Pons (tissue), 1 donor: Measurements from ENCODE around the gene MVB12B.

Experiments used
- DNase-seq: peaks from one replicate; pipeline ENCODE4 v3.0.0-alpha.2; 2016; ENCODE audit warnings: low spot score

Gene MVB12B

GRCh38 chr9:126303488-126303887 lies 23.1 kb upstream of the MVB12B start:
- DNase-seq = no peak

GRCh38 chr9:126304207-126304970 lies 22.2 kb upstream of the MVB12B start:
- no peak for DNase-seq

- no peak for DNase-seq
Measured at GRCh38 chr9:126304971-126305320, 21.7 kb upstream of the MVB12B start.

- DNase-seq = no peak
Measured at GRCh38 chr9:126306071-126306647, 20.5 kb upstream of the MVB12B start.

- DNase-seq = peak; percentile 95
Measured at GRCh38 chr9:126307322-126308061, 19.1 kb upstream of the MVB12B start.

GRCh38 chr9:126309427-126310189 lies 17.0 kb upstream of the MVB12B start:
- DNase-seq = no peak

GRCh38 chr9:126312584-126313551 lies 13.8 kb upstream of the MVB12B start:
- DNase-seq = no peak

- DNase-seq = no peak
Measured at GRCh38 chr9:126316085-126316655, 10.5 kb upstream of the MVB12B start.

- DNase-seq = no peak
Measured at GRCh38 chr9:126317513-126317912, 9.1 kb upstream of the MVB12B start.

GRCh38 chr9:126318858-126319257 lies 7.8 kb upstream of the MVB12B start:
- DNase-seq = peak; percentile 85

- peak; percentile 71 for DNase-seq
Measured at GRCh38 chr9:126319671-126320070, 7.0 kb upstream of the MVB12B start.

GRCh38 chr9:126320158-126320922 lies 6.3 kb upstream of the MVB12B start:
- no peak for DNase-seq

- no peak for DNase-seq
Measured at GRCh38 chr9:126321742-126322141, 4.9 kb upstream of the MVB12B start.

GRCh38 chr9:126325821-126326220 lies 808 bp upstream of the MVB12B start:
- no peak for DNase-seq

GRCh38 chr9:126327006-126327713 lies 531 bp downstream of the MVB12B start:
- peak; percentile 61 for DNase-seq

- DNase-seq = peak; percentile 78
Measured at GRCh38 chr9:126327714-126328185, 1.1 kb downstream of the MVB12B start.

GRCh38 chr9:126328407-126328806 lies 1.8 kb downstream of the MVB12B start:
- no peak for DNase-seq

- DNase-seq = no peak
Measured at GRCh38 chr9:126329476-126330275, 3.0 kb downstream of the MVB12B start.
